NCI-H345 (cell line): ENCODE data around the gene POC1B.

Experiments
- DNase-seq: peaks from one replicate; lab custom pipeline; 2025; lab: John Stamatoyannopoulos, UW

POC1B gene

GRCh38 chr12:89539426-89540223 lies 13.8 kb upstream of the POC1B start:
- DNase-seq = no peak

GRCh38 chr12:89538897-89539296 lies 13.1 kb upstream of the POC1B start:
- no peak for DNase-seq

- DNase-seq = no peak
Measured at GRCh38 chr12:89537389-89537788, 11.5 kb upstream of the POC1B start.

GRCh38 chr12:89529738-89530137 lies 3.9 kb upstream of the POC1B start:
- DNase-seq = peak; percentile 44

- no peak for DNase-seq
Measured at GRCh38 chr12:89528434-89528833, 2.6 kb upstream of the POC1B start.

GRCh38 chr12:89525305-89525823 lies 483 bp downstream of the POC1B start:
- peak; percentile 47 for DNase-seq

- peak; percentile 68 for DNase-seq
Measured at GRCh38 chr12:89524541-89525304, 1.1 kb downstream of the POC1B start, which contains the start of gene GALNT4. GALNT4 (minus strand) TSS chr12:89524796; CDS start chr12:89524549, 247 bp downstream.

GRCh38 chr12:89523843-89524540 lies 1.9 kb downstream of the POC1B start:
- no peak for DNase-seq

- DNase-seq = no peak
Measured at GRCh38 chr12:89523393-89523792, 2.5 kb downstream of the POC1B start.

- no peak for DNase-seq
Measured at GRCh38 chr12:89521364-89522223, 4.3 kb downstream of the POC1B start.

- no peak for DNase-seq
Measured at GRCh38 chr12:89517720-89518119, 8.1 kb downstream of the POC1B start.

- no peak for DNase-seq
Measured at GRCh38 chr12:89516633-89517032, 9.2 kb downstream of the POC1B start.

GRCh38 chr12:89514751-89515150 lies 11.1 kb downstream of the POC1B start:
- no peak for DNase-seq

- no peak for DNase-seq
Measured at GRCh38 chr12:89513544-89513943, 12.3 kb downstream of the POC1B start.

- no peak for DNase-seq
Measured at GRCh38 chr12:89507015-89507824, 18.6 kb downstream of the POC1B start.

GRCh38 chr12:89506050-89506449 lies 19.8 kb downstream of the POC1B start:
- no peak for DNase-seq

GRCh38 chr12:89504560-89505346 lies 21.1 kb downstream of the POC1B start:
- DNase-seq = no peak

- no peak for DNase-seq
Measured at GRCh38 chr12:89501793-89502192, 24.1 kb downstream of the POC1B start.

GRCh38 chr12:89499857-89500256 lies 26.0 kb downstream of the POC1B start:
- DNase-seq = no peak

GRCh38 chr12:89497467-89497866 lies 28.4 kb downstream of the POC1B start:
- no peak for DNase-seq
